NCI-H460 (cell line): ENCODE measurements around the gene ACER1. TPM values are rescaled to one million over a fixed set of nuclear protein-coding genes. Genes with fewer than 3 reads are reported as not detected.
"Not testable (repeated sequence)": the region's sequence is repeated elsewhere in the genome, so short reads cannot be mapped to it uniquely, and the experiment has no call there.

Experiments used
- DNase-seq: peaks from one replicate; pipeline ENCODE4 v3.0.0-alpha.2; 2016; ENCODE audit warnings: low read depth; ENCODE audit errors: extremely low read depth
- total RNA-seq: library from RNA; depleted of rRNA; stranded (reverse); fragments of >200 nt; shearing (Covaris generic); gene quantifications from 2 replicates; pipeline ENCODE4 v1.2.3, GENCODE V29; 2014

ACER1 gene
- total RNA-seq, 1 experiment from 2014 or later, result not detected

DNA sequence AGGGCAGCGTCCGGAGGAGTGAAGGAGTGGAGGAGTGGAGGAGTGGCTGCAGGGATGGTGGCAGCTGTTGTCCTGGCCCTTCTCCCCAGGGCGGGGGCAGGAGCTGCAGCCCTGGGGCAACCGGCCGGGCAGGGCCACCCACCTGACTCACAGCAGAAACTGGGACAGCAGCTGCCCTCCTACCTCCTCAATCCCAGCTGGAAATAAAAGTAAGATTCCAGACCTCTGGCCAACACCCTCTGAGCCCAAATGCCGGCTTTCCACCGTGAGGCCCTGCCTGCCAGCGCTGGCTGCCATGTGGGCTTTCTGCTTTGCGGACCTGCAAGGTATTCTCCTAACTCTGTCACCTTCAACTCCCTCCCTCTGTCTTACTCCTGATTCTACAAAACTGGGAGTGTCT lies 24.6 kb upstream of the ACER1 start:
- DNase-seq, result no peak

DNA sequence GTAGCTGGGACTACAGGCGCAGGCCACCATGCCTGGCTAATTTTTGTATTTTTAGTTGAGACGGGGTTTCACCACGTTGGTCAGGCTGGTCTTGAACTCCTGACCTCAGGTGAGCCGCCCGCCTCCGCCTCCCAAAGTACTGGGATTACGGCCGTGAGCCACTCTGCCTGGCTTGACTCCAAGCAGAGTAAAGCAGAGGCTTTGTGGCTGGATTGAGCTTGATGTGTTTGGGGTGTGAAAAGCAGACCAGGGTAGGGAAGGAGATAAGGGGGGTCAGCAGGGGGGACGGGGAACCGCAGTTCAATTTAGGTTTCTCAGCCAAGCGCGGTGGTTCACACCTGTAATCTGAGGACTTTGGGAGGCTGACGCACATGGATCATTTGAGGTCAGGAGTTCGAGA lies 23.8 kb upstream of the ACER1 start:
- no peak for DNase-seq

DNA sequence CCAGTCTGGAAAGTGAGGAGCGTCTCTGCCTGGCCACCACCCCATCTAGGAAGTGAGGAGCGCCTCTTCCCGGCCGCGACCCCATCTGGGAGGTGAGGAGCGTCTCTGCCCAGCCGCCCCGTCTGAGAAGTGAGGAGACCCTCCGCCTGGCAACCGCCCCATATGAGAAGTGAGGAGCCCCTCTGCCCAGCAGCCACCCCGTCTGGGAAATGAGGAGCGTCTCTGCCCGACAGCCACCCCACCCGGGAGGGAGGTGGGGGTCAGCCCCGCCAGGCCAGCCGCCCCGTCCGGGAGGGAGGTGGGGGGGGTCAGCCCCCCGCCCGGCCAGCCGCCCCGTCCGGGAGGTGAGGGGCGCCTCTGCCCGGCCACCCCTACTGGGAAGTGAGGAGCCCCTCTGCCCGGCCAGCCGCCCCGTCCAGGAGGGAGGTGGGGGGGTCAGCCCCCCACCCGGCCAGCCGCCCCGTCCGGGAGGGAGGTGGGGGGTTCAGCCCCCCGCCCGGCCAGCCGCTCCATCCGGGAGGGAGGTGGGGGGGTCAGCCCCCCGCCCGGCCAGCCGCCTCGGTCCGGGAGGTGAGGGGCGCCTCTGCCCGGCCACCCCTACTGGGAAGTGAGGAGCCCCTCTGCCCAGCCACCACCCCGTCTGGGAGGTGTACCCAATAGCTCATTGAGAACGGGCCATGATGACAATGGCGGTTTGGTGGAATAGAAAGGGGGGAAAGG lies 22.1 kb upstream of the ACER1 start:
- DNase-seq, result not testable (repeated sequence)

DNA sequence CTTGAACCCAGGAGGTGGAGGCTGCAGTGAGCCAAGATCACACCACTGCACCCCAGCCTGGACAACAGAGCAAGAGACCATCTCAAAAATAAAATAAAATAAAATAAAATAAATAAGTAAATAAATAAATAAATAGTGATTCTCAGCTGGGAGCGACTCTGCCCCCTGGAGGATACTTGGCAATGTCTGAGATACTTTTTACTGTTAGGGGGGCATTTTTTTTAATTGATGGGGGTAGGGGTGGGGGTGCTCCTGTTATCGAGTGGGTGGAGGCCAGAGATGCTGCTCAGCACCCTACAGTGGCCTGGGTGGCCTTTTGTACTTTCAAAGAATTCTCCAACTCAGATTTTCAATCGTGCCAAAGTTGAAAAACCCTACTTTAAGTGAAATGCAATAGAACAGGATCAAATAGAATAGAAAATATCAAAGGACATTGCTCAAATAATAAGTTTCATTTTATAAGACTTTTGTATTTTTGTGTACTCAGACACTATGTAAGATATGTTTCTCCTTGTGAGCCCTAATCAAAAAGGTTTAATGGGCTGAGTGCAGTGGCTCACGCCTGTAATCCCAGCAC lies 20.8 kb upstream of the ACER1 start:
- DNase-seq, result no peak

DNA sequence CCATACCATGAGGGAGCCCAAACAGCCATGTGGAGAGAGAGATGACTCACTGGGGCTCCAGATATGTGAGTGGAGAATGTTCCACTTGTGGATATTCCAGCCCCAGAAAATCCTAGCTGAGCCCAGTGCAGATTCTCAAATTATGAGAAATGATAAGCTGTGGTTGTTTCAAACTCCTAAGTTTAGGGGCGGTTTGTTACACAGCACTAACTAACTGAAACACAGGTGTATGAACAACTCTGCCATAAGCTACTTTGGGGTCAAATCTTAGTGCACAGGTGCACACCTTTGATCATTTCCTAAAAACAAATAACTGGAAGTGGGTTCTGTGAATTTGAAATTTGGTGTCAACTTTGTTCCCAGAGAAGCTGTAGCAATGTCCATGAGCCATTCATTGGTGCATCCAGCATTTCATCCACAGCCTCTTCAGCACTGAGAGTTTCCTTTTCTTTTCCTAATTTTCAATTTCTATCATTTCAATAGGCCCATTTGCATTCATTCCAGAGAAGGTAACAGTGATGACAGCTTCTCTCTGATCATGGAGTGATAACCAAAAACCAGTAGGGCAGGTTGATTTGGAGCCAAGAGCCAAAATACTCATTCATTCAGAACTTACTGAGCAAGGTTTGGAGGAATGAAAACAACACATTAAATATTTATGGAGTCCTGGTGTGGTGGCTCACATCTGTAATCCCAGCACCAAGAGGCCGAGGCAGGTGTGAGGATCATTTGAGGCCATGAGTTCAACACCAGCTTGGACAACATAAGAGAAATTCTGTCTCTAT lies 19.2 kb upstream of the ACER1 start:
- DNase-seq, result no peak

DNA sequence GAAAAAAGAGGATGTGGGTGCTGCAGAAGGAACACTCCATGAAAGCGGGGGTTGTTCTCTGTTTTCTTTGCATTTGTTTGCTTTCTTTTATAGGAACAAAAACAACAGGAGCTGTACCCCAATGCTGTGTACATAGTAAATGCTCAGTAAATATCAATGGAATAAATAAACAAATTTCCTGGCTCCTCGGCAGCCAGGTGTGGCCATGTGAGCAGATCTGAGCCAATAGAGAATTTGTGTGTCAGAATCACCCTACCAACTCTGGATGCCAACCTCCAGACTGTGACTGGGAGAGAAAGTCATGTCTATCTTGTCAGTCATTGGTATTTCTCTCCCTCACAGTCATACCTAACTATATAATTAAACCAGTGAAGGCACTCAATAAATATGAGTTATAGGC lies 17.3 kb upstream of the ACER1 start:
- no peak for DNase-seq

DNA sequence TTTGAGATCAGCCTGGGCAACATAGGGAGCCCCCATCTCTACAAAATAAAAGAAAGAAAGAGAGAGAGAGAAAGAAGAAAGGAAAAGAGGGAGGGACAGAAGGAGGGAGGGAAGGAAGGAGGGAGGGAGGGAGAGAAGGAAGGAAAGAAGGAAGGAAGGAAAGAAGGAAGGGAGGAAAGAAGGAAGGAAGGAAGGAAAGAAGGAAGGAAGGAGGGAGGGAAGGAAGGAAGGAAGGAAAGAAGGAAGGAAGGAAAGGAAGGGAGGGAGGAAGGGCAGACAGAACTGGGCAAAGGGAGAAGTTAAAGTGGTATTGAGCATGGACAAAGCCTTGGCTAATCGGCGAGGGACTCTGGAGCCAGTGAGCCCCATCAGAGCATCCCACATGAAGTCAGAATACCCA lies 15.9 kb upstream of the ACER1 start:
- not testable (repeated sequence) for DNase-seq

DNA sequence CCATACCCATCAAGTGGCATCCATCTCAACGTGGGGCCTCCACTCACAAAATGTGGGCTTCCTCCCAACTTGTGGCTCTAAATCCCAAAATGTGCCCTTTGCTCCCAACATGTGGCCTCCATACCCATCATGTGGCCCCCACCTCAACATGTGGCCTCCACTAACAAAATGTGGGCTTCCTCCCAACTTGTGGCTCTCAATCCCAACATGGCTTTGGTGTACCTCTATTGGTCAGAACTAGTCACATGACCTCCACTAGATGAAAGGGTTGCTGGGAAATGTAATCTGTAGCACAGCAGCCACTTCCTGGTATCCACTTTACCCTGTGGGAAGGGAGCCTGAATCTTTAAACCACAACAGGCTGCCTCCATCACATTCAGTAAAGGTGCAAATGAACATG lies 10.1 kb upstream of the ACER1 start:
- no peak for DNase-seq

DNA sequence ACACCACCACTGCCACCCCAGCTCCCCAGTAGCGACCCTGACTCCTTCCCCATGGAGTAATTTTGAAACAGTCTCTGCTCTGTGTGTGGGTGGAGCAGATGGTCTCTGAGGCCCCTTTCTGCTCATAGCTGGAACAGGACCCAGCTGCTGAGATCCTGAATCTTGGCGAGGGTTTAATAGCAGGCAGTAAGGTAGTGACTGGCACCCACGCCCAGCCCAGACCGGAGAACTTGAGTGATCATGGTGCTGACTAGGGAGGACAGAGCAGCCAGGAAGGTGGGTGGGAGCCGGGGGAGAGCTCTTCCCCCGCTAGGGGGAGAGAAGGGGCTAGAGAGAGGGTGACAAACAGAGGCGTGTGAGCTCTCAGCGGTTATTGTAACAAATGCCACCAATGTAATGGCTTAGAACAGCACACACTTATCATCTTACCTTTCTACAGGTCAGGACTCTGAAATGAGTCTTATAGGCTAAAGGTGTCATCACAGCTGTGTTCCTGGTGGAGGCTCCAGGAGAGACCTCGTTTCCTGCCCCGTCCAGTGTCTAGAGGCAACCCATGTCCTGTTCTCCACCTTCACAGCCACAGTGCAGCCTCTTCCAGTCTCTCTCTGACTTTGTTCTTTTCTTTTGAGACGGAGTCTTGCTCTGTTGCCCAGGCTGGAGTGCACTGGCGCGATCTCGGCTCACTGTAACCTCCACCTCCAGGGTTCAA lies 7.2 kb upstream of the ACER1 start:
- no peak for DNase-seq

DNA sequence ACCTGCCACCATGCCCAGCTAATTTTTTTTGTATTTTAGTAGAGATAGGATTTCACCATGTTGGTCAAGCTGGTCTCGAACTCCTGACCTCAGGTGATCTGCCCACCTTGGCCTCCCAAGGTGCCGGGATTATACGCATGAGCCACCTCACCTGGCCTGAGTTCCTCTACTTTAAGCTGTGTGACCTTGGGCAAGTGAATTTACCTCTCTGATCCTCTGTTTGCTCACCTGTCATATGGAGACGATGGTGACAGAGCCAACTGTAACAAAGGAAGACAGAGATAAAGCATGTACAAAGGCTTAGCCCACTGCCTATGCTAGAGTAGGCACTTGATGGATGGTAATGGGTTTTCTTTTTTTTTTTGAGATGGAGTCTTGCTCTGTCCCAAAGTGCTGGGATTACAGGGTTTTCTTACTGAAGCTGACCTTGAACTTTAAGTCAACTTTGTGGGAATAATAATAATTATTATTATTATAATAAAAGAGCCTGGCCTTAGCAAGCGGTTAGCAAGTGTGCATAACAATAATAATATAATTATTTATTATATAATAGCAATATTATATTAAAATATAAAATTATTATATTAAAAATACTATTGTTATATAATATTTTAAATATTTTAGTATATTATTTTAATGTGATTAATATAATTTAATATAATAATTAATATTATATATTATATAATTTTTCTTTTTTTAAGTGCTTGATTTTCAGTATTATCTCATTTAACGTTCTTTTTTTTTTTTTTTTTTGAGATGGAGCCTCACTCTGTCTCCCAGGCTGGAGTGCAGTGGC lies 1.3 kb upstream of the ACER1 start:
- no peak for DNase-seq

DNA sequence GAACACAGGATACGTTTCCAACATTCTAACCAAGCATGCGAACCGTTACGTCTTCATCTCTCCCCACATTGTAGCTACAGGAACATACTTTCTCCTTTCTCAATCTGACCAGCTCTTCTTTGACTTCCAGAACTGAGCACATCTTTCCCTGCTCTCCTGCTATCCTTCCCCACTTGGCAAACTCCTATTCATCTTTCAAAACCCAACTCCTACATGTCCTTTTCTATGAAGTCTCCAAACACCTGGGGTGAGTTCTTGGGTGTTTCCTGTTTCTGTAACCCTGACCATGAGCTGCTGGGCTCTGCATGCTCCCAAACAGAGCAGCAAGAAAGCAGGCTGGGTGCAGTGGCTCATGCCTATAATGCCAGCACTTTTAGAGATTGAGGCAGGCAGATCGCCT lies 6.6 kb downstream of the ACER1 start:
- DNase-seq, result no peak

DNA sequence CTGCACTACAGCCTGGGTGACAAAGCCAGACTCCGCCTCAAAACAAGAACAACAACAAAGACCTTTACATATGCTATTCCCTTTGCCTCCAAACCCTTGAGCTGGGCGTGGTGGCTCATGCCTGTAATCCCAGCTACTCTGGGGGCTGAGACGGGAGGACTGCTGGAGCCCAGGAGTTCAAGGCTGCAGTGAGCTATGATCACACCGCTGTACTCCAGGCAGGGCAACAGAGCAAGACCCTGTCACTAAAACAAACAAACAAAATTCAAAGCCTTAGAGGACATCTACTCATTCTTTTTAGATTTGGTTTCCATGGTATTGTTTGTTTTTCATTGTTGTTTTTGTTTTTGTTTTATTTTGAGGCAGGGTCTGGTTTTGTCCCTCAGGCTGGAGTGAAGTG lies 7.8 kb downstream of the ACER1 start:
- no peak for DNase-seq

DNA sequence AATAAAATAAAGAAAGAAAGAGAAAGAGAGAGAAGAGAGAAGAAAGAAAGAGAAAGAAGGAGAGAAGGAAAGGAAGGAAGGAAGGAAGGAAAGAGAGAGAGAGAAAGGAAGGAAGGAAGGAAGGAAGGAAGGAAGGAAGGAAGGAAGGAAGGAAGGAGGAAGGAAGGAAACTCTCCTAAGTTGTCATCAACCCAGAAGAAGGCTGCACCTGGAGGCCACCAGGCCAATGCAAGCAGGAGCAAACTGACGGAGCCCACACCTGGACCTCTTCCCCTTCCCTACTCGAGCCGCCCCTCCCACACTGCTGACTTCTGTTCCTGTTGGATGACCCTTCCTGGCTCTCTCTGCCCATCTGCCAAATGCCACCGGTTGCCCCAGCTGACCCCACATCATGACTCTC lies 8.7 kb downstream of the ACER1 start:
- DNase-seq, result no peak

DNA sequence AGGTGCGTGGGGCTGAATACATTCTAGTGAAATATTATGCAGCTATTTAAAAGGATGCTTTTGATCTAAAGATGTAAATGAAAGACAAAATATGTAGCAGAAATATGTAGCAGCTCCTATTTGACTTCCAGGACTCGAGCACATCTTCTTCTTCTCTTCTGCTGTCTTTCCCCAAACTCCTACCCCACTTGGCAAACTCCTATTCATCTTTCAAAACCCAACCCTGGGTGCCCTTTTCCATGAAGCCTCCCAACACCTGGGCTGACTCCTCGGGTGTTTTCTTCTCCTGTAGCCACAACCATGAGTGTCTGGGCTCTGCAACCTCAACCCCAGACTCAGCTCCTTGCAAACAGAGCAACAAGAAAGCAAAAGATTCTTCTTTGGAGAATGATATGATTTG lies 11.1 kb downstream of the ACER1 start:
- no peak for DNase-seq

DNA sequence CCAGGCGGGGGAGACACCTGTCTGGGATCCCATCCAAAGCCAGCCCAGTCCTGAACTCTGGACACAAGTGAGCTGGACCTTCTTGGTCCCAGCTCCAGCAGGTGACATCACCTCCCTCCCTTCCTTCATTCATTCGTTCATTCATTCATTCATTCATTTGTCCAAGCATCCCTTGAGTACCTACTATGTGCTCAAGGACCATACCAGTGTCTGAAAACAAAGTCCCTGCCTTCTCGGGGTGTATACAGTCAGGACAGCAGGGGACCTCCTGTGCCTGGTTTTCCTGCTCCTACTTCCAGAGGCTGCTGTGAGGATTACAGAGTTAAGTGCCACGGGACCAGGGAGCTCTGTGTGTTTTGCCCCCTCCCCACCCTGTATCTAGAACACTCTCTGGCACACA lies 14.0 kb downstream of the ACER1 start:
- DNase-seq, result no peak

DNA sequence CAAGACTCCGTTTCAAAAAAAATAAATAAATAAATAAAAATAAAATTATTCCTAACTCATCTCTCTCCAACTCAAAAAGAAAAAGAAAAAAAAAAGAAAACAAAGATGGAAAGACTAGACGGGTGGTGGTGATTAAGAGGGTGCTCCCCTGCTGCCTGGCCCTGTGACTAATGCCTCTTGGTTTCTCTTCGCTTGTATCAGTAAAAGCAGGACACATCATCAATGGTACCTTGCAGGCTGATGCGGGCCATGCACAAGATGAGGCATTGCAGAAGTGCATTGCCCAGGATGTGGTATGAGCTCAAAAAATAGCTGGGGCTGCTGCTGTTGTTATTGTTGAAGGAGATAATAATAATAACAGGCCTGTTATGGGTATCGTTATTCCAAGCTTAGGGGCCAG lies 14.6 kb downstream of the ACER1 start:
- DNase-seq, result no peak

DNA sequence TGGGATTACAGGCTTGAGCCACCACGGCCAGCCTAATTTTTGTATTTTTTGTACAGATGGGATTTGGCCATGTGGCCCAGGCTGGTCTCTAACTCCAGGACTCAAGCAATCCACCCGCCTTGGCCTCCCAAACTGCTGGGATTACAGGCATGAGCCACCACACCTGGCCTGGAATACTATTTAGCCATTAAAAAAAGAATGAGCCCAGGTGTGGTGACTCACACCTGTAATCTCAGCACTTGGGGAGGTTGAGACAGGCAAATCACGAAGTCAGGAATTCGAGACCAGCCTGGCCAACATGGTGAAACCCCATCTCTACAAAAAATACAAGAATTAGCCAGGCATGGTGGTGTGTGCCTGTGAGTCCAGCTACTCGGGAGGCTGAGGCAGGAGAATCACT lies 17.8 kb downstream of the ACER1 start:
- not testable (repeated sequence) for DNase-seq

DNA sequence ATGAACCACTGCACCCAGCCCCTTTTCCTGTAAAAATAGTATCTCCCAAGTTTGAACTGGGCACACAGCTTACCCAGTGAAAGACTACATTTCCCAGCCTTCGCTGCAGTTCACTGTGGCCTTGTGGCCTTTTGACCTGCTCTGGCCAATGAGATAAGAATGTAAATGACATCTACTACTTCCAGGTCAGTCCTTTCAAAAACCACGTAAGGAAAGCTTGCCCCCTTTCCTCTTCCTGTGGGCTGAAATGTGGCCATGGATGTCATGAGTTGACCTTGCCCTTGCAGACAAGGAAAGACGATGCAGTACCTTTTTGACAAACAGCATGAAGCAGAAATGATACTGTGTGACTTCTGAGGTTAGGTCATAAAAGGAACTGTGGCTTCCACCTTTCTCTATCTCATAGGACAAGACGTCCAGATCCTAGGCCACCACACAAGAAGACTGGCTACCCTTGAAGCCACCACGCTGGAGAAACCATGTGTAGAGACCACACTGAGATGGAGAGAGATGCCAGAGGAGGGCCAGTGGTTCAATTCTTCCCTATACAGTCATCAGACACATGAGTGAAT lies 19.9 kb downstream of the ACER1 start:
- DNase-seq, result no peak

DNA sequence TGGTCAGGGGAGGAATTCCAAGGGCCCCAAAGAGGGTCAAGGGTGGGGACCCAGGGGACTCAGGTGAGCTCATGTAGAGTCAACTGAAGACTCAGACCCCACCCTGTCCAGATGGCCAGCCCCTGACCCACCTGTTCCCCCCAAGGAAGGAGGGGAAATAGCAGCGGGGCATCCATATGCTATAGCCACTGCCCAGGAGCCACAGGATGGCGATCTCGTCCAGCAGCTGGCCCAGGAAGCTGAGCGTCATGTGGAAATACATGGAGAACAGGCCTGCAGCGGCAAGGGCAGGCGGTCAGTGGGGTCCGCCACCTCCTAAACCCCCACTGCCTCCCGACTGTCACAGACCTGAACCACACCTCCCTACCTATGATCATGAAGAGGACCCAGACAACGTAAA lies 21.4 kb downstream of the ACER1 start:
- DNase-seq, result no peak

DNA sequence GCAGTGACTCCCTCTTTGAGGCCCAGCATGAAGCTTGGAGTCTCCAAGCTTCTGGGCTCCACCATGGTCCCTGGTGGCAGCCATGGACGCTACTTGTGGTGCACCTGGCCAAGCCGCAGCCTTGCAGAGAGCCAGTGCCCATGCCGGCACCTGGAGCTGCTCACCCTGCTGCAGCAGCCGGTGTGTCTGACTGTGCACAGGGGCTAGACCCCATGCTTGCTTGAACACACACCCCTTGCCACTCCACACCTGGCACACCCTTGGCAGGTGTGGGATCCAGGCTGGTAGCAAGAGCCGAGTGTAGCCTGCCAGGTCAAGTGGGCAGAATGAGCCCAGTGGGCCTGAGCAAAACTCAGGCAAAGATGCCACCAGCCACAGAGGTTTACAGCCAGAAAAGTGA lies 35.0 kb downstream of the ACER1 start:
- DNase-seq, result no peak
